Measurements from ENCODE around the gene FOXO1. TPM values are rescaled to one million over a fixed set of nuclear protein-coding genes. Genes with fewer than 3 reads are reported as not detected.

The FOXO1 gene
- total RNA-seq, 1 experiment from 2014 or later: 12.2 TPM

DNA sequence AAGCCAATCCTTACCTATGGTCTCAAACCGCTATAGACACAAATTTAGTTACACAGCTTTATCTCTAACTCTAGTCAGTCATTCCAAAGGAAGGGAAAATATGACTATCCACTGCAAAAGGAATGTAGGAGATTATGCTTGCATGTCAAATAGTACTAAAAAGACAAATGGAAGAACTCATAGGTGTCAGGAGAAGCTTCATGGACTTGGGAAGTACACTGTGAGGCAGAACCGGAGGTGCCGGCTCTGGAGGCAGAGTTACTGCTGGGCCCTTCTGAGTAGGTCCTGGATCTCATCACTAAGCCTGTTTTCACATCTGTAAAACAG, 97.5 kb downstream of the FOXO1 start:
- intact Hi-C loops (cut with micrococcal nuclease): no loop called here
- Histone ChIP-seq H3K4me2 (ENCODE audit: low read length) (no peak overlapping the region), H4K20me1 (ENCODE audit: insufficient read depth) (no peaks in the 10 kb centered on the region), H3K27ac (ENCODE audit: low read depth, low read length) (no peak overlapping the region), H3K4me3 (replicated peaks in 1 of 2; ENCODE audit: low read depth in 1 of 2, low read length in 2 of 2) (no peak overlapping the region), H3K9me2 (ENCODE audit: insufficient read depth) (no peaks in the 10 kb centered on the region), H3K9ac (ENCODE audit: low read length) (no peak overlapping the region), H3K79me2 (ENCODE audit: insufficient read depth, low read length) (0 out of 2 replicates have a peak, but pooled peaks cover 3% of the 10 kb centered on the region), H3K9me3 (ENCODE audit: control insufficient read depth in 1 of 2, insufficient read depth in 1 of 2, low read depth in 1 of 2, low read length in 2 of 2) (no peaks in the 10 kb centered on the region), H3K27me3 (ENCODE audit: insufficient read depth, low read length) (no peaks in the 10 kb centered on the region), H3K4me1 (ENCODE audit: control insufficient read depth in 1 of 2, insufficient read depth in 2 of 2, low read length in 2 of 2) (no peaks in the 10 kb centered on the region), H3K36me3 (ENCODE audit: control insufficient read depth in 1 of 2, insufficient read depth in 2 of 2, low read length in 2 of 2) (no peaks in the 10 kb centered on the region), H2AFZ (ENCODE audit: low read depth, low read length, poor library complexity, severe bottlenecking) (no peak overlapping the region)
- TF ChIP-seq SP1 (IDR thresholded peaks at IDR 0.05; ENCODE audit: low read depth) (no peak), CBX3 (IDR thresholded peaks at IDR 0.05; ENCODE audit: low read depth) (no peak), TCF7L2 (IDR thresholded peaks at IDR 0.05; ENCODE audit: borderline replicate concordance, extremely low read depth, insufficient read depth, insufficient read length) (no peak), SRF (IDR thresholded peaks at IDR 0.05; ENCODE audit: low read depth) (no peak), POLR2A (IDR thresholded peaks at IDR 0.05; ENCODE audit: borderline replicate concordance, extremely low read depth, insufficient read depth, insufficient read length) (no peak), ZFX (IDR thresholded peaks at IDR 0.05) (no peak), CEBPB (IDR thresholded peaks at IDR 0.05; ENCODE audit: low read depth) (no peak), CTCF (IDR thresholded peaks at IDR 0.05 in 2 of 3, conservative IDR thresholded peaks at IDR 0.05 in 1 of 3; ENCODE audit: borderline replicate concordance in 1 of 3, insufficient read depth in 1 of 3, low read depth in 2 of 3, low read length in 2 of 3) (no peak), YY1 (IDR thresholded peaks at IDR 0.05; ENCODE audit: extremely low read depth, insufficient replicate concordance, low read depth, low read length) (no peak)
- TF ChIP-seq, protein P1, sequence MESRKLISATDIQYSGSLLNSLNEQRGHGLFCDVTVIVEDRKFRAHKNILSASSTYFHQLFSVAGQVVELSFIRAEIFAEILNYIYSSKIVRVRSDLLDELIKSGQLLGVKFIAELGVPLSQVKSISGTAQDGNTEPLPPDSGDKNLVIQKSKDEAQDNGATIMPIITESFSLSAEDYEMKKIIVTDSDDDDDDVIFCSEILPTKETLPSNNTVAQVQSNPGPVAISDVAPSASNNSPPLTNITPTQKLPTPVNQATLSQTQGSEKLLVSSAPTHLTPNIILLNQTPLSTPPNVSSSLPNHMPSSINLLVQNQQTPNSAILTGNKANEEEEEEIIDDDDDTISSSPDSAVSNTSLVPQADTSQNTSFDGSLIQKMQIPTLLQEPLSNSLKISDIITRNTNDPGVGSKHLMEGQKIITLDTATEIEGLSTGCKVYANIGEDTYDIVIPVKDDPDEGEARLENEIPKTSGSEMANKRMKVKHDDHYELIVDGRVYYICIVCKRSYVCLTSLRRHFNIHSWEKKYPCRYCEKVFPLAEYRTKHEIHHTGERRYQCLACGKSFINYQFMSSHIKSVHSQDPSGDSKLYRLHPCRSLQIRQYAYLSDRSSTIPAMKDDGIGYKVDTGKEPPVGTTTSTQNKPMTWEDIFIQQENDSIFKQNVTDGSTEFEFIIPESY (IDR thresholded peaks at IDR 0.05; ENCODE audit: extremely low read depth, insufficient replicate concordance, low read length): no peak
- TF ChIP-seq, protein P2, sequence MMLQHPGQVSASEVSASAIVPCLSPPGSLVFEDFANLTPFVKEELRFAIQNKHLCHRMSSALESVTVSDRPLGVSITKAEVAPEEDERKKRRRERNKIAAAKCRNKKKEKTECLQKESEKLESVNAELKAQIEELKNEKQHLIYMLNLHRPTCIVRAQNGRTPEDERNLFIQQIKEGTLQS (IDR thresholded peaks at IDR 0.05): no peak
- BruUV-seq (replicated peaks): no TSS peak
- RAD21 ChIA-PET (ENCODE audit: low non-redundant PET in 1 of 2, low total read pairs in 2 of 2, uncharacterized antibody in 2 of 2, unreplicated experiment in 2 of 2): no interaction called here
- POLR2A ChIA-PET: no interaction called here
- ATAC-seq (no peak), DNase-seq (ENCODE audit: low read depth, low spot score) (no peak)
- CTCF ChIA-PET: no interaction called here

Data from HCT116 (cell line).